Parathyroid adenoma (tissue), 2 donors: ENCODE results near the gene CTBP1.

Experiments
- H2AFZ ChIP-seq: fragments of 300-600 bp; sonication (generic); one replicate; pipeline ENCODE4 v1.7.0; 2017; ENCODE audit warnings: antibody characterized with exemption, mild to moderate bottlenecking
- H3K27ac ChIP-seq: fragments of 300-600 bp; sonication (generic); one replicate; pipeline ENCODE4 v1.7.0; 2017
- H3K27me3 ChIP-seq: fragments of 300-600 bp; sonication (generic); one replicate; pipeline ENCODE4 v1.7.0; 2017; ENCODE audit warnings: low read length; ENCODE audit not compliant: control insufficient read depth, insufficient read depth
- H3K36me3 ChIP-seq: fragments of 300-600 bp; sonication (generic); one replicate; pipeline ENCODE4 v1.7.0; 2017; ENCODE audit warnings: low read length; ENCODE audit not compliant: control insufficient read depth, insufficient read depth
- H3K4me1 ChIP-seq: fragments of 300-600 bp; sonication (generic); one replicate; pipeline ENCODE4 v1.7.0; 2017; ENCODE audit warnings: control low read depth
- H3K4me2 ChIP-seq: fragments of 300-600 bp; sonication (generic); one replicate; pipeline ENCODE4 v1.7.0; 2017; ENCODE audit warnings: low read length
- H3K4me3 ChIP-seq: fragments of 300-600 bp; sonication (generic); one replicate; pipeline ENCODE4 v1.7.0; 2017; ENCODE audit warnings: low read depth, low read length
- H3K79me2 ChIP-seq: fragments of 300-600 bp; sonication (generic); one replicate; pipeline ENCODE4 v1.7.0; 2017; ENCODE audit warnings: control low read depth
- H3K9ac ChIP-seq: fragments of 300-600 bp; sonication (generic); one replicate; pipeline ENCODE4 v1.7.0; 2017; ENCODE audit warnings: mild to moderate bottlenecking
- H3K9me3 ChIP-seq: fragments of 300-600 bp; sonication (generic); one replicate; pipeline ENCODE4 v1.7.0; 2017; ENCODE audit warnings: low read length; ENCODE audit not compliant: control insufficient read depth
- CTCF ChIP-seq: fragments of 300-600 bp; sonication (generic); IDR thresholded peaks from one replicate; pipeline ENCODE4 v1.7.0; 2017; ENCODE audit warnings: antibody characterized with exemption, mild to moderate bottlenecking
- donor health status: primary hyperparathyroidism.

Gene CTBP1

GRCh38 chr4:1216076-1216614 is 32.8 kb downstream of the CTBP1 start:
- H3K9ac ChIP-seq: no peak overlapping the region
- H3K27me3 ChIP-seq: no peaks in the 10 kb centered on the region
- H3K27ac ChIP-seq: no peak overlapping the region
- H3K79me2 ChIP-seq: no peaks in the 10 kb centered on the region
- no peaks in the 10 kb centered on the region for H3K9me3 ChIP-seq
- no peak overlapping the region for H3K4me2 ChIP-seq
- no peaks in the 10 kb centered on the region for H3K36me3 ChIP-seq
- no peak overlapping the region for H2AFZ ChIP-seq
- no peak overlapping the region for H3K4me3 ChIP-seq
- H3K4me1 ChIP-seq: no peaks in the 10 kb centered on the region
- no peak for TF ChIP-seq CTCF

- Histone ChIP-seq H3K9ac (no peak overlapping the region), H3K36me3 (no peaks in the 10 kb centered on the region), H3K79me2 (no peaks in the 10 kb centered on the region), H3K4me2 (no peak overlapping the region), H3K27me3 (no peaks in the 10 kb centered on the region), H3K4me1 (no peaks in the 10 kb centered on the region), H3K4me3 (no peak overlapping the region), H2AFZ (no peak overlapping the region), H3K27ac (no peak overlapping the region), H3K9me3 (no peaks in the 10 kb centered on the region)
- no peak for TF ChIP-seq CTCF
These were observed 33.5 kb downstream of the CTBP1 start for GRCh38 chr4:1215141-1216075.

DNA sequence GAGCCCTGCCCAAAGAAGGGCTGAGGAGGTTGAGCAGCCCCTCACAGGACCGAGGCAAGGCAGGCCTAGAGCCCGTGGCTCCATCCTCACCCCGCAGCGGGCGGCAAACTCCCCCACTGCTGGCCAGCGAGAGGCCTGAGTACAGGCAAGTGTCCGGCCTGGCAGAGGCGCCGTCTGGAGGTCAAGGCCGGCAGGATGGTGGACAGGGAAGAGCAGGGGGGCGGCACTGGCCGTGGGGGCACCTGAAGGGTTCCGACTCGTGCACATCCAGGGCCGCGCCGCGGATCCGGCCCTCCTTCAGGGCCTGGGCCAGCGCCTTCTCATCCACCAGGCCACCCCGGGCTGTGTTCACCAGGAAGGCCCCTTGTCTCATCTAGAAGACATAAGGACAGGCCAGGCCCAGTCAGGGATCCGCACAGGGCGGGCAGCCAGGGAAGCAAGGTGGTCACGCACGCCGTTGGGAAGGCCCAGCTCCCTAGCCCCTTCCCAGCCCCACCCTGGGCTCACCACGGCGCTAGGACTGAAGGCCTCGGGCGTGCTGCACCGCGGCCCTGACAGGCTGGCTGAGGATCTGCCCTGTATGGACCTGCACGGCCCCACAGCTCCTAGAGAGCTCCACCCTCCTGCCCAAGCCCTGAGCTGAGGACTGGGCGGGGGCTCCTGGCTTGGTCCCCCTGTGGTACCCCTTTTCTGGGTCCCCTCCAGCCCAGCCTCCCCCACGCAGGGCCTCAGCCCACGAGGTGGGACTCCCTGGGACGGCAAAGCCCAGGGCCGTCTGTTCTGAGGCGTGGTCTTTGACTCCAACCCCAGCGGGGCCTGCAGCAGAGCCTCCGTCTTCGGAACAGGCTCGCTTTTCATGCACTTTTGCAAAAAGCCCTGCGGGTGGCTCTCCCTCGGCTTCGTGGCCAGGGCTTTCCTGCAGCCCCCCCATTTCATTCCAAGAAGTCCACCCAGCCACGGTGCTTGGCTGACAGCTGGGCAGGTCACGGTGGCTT is 34.5 kb downstream of the CTBP1 start:
- no peak overlapping the region for H3K27ac ChIP-seq

More for the DNA sequence above, 34.5 kb downstream of the CTBP1 start:
- Histone ChIP-seq H3K36me3 (no peaks in the 10 kb centered on the region), H3K79me2 (no peaks in the 10 kb centered on the region), H3K9ac (no peak overlapping the region), H3K9me3 (no peaks in the 10 kb centered on the region), H3K4me2 (no peak overlapping the region), H3K4me3 (no peak overlapping the region), H3K27me3 (no peaks in the 10 kb centered on the region), H2AFZ (no peak overlapping the region), H3K4me1 (peaks cover 4% of the 10 kb centered on the region)
- no peak for TF ChIP-seq CTCF
